MCF 10A (cell line): ENCODE data around the gene ZCCHC9. TPM values are rescaled to one million over a fixed set of nuclear protein-coding genes. Genes with fewer than 3 reads are reported as not detected.
"Not testable (repeated sequence)": the region's sequence is repeated elsewhere in the genome, so short reads cannot be mapped to it uniquely, and the experiment has no call there.

ENCODE experiments used
- BruUV-seq: library from RNA; stranded (reverse); fragments of 400-500 nt; replicated peaks from 2 replicates; lab custom pipeline; 2021; lab: Mats Ljungman, UMichigan
- CTCF ChIA-PET: fragments of 300-600 bp; sonication (Branson Sonifier 250); formaldehyde crosslinking; extraction: SDS; loops from one replicate; lab custom pipeline; 2021; ENCODE audit warnings: antibody characterized with exemption, inconsistent platforms; lab: Yijun Ruan, JAX
- POLR2A ChIA-PET: fragments of 300-600, 350-650 bp; sonication (Branson Sonifier 250); formaldehyde crosslinking; extraction: SDS; loops from one replicate; lab custom pipeline; 2020; ENCODE audit warnings: antibody characterized with exemption, inconsistent platforms; lab: Yijun Ruan, JAX
- DNase-seq: peaks from one replicate; pipeline ENCODE4 v3.0.0-alpha.2; 2018; ENCODE audit not compliant: unreplicated experiment
- H3K27ac Mint-ChIP-seq: one replicate; pipeline ENCODE4 v1.8.0; 2022; ENCODE audit warnings: mild to moderate bottlenecking, low read depth, mixed read lengths; ENCODE audit not compliant: unreplicated experiment
- H3K27me3 Mint-ChIP-seq: one replicate; pipeline ENCODE4 v1.8.0; 2022; ENCODE audit warnings: mixed read lengths; ENCODE audit not compliant: insufficient read depth, unreplicated experiment
- H3K36me3 Mint-ChIP-seq: one replicate; pipeline ENCODE4 v1.8.0; 2022; ENCODE audit warnings: mild to moderate bottlenecking, moderate library complexity, mixed read lengths; ENCODE audit not compliant: insufficient read depth, unreplicated experiment
- H3K4me1 Mint-ChIP-seq: one replicate; pipeline ENCODE4 v1.8.0; 2022; ENCODE audit warnings: mixed read lengths; ENCODE audit not compliant: insufficient read depth, unreplicated experiment
- H3K4me3 Mint-ChIP-seq: one replicate; pipeline ENCODE4 v1.8.0; 2022; ENCODE audit warnings: mild to moderate bottlenecking, moderate library complexity, mixed read lengths; ENCODE audit not compliant: unreplicated experiment
- H3K9me3 Mint-ChIP-seq: one replicate; pipeline ENCODE4 v1.8.0; 2022; ENCODE audit warnings: mixed read lengths; ENCODE audit not compliant: unreplicated experiment
- intact Hi-C: fragments of 100-400 bp; cut with micrococcal nuclease; formaldehyde crosslinking; loops from 2 replicates; pipeline ENCODE4 v1.14.1; 2022
- total RNA-seq: library from RNA; stranded (reverse); gene quantifications from 2 replicates; pipeline ENCODE4 v1.2.3, GENCODE V29; 2022
- TF ChIP-seq, protein P1 (sequence below): fragments of 200-600 bp; IDR thresholded peaks from one replicate; pipeline ENCODE4 v1.8.0; 2022; ENCODE audit warnings: antibody characterized with exemption, mild to moderate bottlenecking; ENCODE audit not compliant: unreplicated experiment

ZCCHC9 gene
- total RNA-seq, 1 experiment from 2014 or later: 31.5 TPM

- Mint-ChIP-seq H3K9me3 (no peaks in the 10 kb centered on the region), H3K36me3 (peaks cover 7% of the 10 kb centered on the region), H3K4me3 (no peak overlapping the region), H3K27me3 (no peaks in the 10 kb centered on the region), H3K27ac (no peak overlapping the region), H3K4me1 (peaks cover 9% of the 10 kb centered on the region)
- peak; percentile 26 for DNase-seq
- TF ChIP-seq, protein P1, sequence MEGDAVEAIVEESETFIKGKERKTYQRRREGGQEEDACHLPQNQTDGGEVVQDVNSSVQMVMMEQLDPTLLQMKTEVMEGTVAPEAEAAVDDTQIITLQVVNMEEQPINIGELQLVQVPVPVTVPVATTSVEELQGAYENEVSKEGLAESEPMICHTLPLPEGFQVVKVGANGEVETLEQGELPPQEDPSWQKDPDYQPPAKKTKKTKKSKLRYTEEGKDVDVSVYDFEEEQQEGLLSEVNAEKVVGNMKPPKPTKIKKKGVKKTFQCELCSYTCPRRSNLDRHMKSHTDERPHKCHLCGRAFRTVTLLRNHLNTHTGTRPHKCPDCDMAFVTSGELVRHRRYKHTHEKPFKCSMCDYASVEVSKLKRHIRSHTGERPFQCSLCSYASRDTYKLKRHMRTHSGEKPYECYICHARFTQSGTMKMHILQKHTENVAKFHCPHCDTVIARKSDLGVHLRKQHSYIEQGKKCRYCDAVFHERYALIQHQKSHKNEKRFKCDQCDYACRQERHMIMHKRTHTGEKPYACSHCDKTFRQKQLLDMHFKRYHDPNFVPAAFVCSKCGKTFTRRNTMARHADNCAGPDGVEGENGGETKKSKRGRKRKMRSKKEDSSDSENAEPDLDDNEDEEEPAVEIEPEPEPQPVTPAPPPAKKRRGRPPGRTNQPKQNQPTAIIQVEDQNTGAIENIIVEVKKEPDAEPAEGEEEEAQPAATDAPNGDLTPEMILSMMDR: no peak
- BruUV-seq: no TSS peak
- CTCF ChIA-PET: interaction anchor here (0.7 to 1.2 kb wide), 4 partner anchors 16 to 47 kb away, joined by 3 to 7 read pairs (median 4); no protein-coding TSS in a partner anchor
- POLR2A ChIA-PET: interaction anchor here (0.6 to 1.8 kb wide), 4 partner anchors 15 to 318 kb away, joined by 3 to 9 read pairs (median 6); no protein-coding TSS in a partner anchor
- intact Hi-C loops: no loop called here
These were observed 47.5 kb upstream of the ZCCHC9 start for GRCh38 chr5:81253875-81254274.

DNA sequence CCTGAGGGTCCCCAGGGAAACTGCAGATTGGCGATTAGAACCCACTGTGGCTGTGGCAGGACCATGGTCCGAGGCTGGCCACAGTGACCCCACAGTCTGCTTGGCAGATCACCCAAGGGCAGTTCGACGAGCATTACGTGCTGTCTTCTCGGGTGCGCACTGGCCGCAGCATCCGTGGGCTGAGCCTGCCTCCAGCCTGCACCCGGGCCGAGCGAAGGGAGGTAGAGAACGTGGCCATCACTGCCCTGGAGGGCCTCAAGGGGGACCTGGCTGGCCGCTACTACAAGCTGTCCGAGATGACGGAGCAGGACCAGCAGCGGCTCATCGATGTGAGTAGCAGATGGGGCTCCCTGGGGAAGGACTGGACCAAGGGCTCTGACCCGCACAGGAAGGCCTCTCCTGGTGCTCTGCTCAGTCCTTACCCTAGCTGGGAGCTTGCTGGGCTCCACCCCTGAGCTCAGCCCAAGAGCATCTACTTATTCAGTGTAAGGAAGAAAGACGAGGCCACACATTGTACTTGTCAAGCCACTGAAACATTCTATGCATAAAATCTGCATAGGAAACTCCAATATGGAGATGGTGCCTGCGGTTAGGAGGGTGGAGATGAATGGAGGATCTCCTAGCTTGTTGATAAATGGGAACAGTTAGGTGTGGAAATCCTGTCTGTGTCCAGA, 46.4 kb upstream of the ZCCHC9 start:
- POLR2A ChIA-PET: interaction anchor here (1.6 kb wide), 1 partner anchor 45 kb away, joined by 4 read pairs; no protein-coding TSS in a partner anchor

GRCh38 chr5:81256766-81257165, 44.6 kb upstream of the ZCCHC9 start:
- CTCF ChIA-PET: interaction anchor here (1.4 kb wide), 1 partner anchor 43 kb away, joined by 6 read pairs; no protein-coding TSS in a partner anchor
- POLR2A ChIA-PET: interaction anchor here (0.6 to 1.0 kb wide), 2 partner anchors 12 to 542 kb away, joined by 3 to 5 read pairs; no protein-coding TSS in a partner anchor

More for the DNA sequence above, 46.4 kb upstream of the ZCCHC9 start:
- DNase-seq: no peak
- Mint-ChIP-seq H3K4me3 (no peak overlapping the region), H3K27ac (no peak overlapping the region), H3K9me3 (peaks cover 4% of the 10 kb centered on the region), H3K4me1 (peaks cover 9% of the 10 kb centered on the region), H3K36me3 (peaks cover 7% of the 10 kb centered on the region), H3K27me3 (no peaks in the 10 kb centered on the region)
- intact Hi-C loops: no loop called here
- no TSS peak for BruUV-seq
- CTCF ChIA-PET: interaction anchor here (0.6 to 1.6 kb wide), 3 partner anchors 28 to 950 kb away, joined by 3 to 5 read pairs (median 4); no protein-coding TSS in a partner anchor
- TF ChIP-seq, protein P1: no peak

GRCh38 chr5:81262796-81263195, 38.6 kb upstream of the ZCCHC9 start:
- H3K27ac Mint-ChIP-seq, POLR2A ChIA-PET, H3K27me3 Mint-ChIP-seq, H3K4me3 Mint-ChIP-seq, H3K4me1 Mint-ChIP-seq, BruUV-seq, intact Hi-C loops, H3K36me3 Mint-ChIP-seq, DNase-seq, CTCF ChIA-PET: not testable (repeated sequence)
- H3K9me3 Mint-ChIP-seq: peaks cover 16% of the 10 kb centered on the region

More at GRCh38 chr5:81256766-81257165, 44.6 kb upstream of the ZCCHC9 start:
- H3K36me3 Mint-ChIP-seq: peaks cover 7% of the 10 kb centered on the region
- no peak overlapping the region for H3K4me3 Mint-ChIP-seq
- intact Hi-C loops: no loop called here
- H3K4me1 Mint-ChIP-seq: peaks cover 9% of the 10 kb centered on the region
- H3K27me3 Mint-ChIP-seq: no peaks in the 10 kb centered on the region
- BruUV-seq: no TSS peak
- peaks cover 16% of the 10 kb centered on the region for H3K9me3 Mint-ChIP-seq
- no peak overlapping the region for H3K27ac Mint-ChIP-seq
- no peak for DNase-seq
- TF ChIP-seq, protein P1: no peak
